PC-9 (cell line): Measurements from ENCODE around the gene ZFR2.

ENCODE experiments used
- EZH2 ChIP-seq: fragments of 200-600 bp; sonication (generic); IDR thresholded peaks from 2 replicates; pipeline ENCODE4 v1.8.0; 2017; ENCODE audit warnings: antibody characterized with exemption, low read depth
- TF ChIP-seq, protein P1 (sequence below): fragments of 200-600 bp; sonication (generic); conservative IDR thresholded peaks from 2 replicates; pipeline ENCODE4 v1.6.1; 2017; ENCODE audit warnings: mixed run types, antibody characterized with exemption, mild to moderate bottlenecking, moderate library complexity

- TF ChIP-seq, protein P1, sequence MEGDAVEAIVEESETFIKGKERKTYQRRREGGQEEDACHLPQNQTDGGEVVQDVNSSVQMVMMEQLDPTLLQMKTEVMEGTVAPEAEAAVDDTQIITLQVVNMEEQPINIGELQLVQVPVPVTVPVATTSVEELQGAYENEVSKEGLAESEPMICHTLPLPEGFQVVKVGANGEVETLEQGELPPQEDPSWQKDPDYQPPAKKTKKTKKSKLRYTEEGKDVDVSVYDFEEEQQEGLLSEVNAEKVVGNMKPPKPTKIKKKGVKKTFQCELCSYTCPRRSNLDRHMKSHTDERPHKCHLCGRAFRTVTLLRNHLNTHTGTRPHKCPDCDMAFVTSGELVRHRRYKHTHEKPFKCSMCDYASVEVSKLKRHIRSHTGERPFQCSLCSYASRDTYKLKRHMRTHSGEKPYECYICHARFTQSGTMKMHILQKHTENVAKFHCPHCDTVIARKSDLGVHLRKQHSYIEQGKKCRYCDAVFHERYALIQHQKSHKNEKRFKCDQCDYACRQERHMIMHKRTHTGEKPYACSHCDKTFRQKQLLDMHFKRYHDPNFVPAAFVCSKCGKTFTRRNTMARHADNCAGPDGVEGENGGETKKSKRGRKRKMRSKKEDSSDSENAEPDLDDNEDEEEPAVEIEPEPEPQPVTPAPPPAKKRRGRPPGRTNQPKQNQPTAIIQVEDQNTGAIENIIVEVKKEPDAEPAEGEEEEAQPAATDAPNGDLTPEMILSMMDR = no peak
- TF ChIP-seq EZH2 = no peak
Measured at GRCh38 chr19:3762501-3763459, 106.1 kb downstream of the ZFR2 start, which contains the start of gene MRPL54.
